Renal cortical epithelial cell (primary cell): ENCODE measurements around the gene MYPN. TPM values are rescaled to one million over a fixed set of nuclear protein-coding genes. Genes with fewer than 3 reads are reported as not detected.

ENCODE experiments used
- total RNA-seq: library from RNA; depleted of rRNA; stranded (reverse); fragments of >200 nt; gene quantifications from 2 replicates; pipeline ENCODE4 v1.2.3, GENCODE V29; 2014

MYPN gene
- total RNA-seq, 1 donor from 2014 or later: not detected

Other genes with a start within 250 kb of the MYPN start
- 11.6 and 23.9 TPM in 2 replicates for gene SIRT1, start 224.8 kb upstream of the MYPN start, total RNA-seq
- gene HERC4, start 34.2 kb upstream of the MYPN start, total RNA-seq: 70.0 and 71.3 TPM in 2 replicates
- 0.05 TPM in 1 of 2 replicates, not detected in the other for gene ATOH7, start 122.6 kb downstream of the MYPN start, total RNA-seq
- gene HNRNPH3, start 222.6 kb downstream of the MYPN start, total RNA-seq: 10.1 and 63.4 TPM in 2 replicates
- gene PBLD, start 223.4 kb downstream of the MYPN start, total RNA-seq: 7.1 and 10.6 TPM in 2 replicates